GM20431 (cell line): ENCODE data around the gene MTHFSD.

ENCODE experiments used
- in situ Hi-C: fragments of 300-500 bp; cut with MseI, MboI; formaldehyde crosslinking; loops from one replicate; pipeline ENCODE4 v1.15.0; 2020; ENCODE audit warnings: low sequenced_read_pairs; ENCODE audit not compliant: unreplicated experiment

Gene MTHFSD

GRCh38 chr16:86519007-86519648 is 35.9 kb downstream of the MTHFSD start:
- in situ Hi-C loops: loop anchor here (10.0 to 25.0 kb wide), 2 partner anchors 184 to 707 kb away; no protein-coding TSS in a partner anchor

GRCh38 chr16:86517652-86518258 is 37.3 kb downstream of the MTHFSD start:
- in situ Hi-C loops: loop anchor here (10.0 to 25.0 kb wide), 2 partner anchors 183 to 705 kb away; no protein-coding TSS in a partner anchor

DNA sequence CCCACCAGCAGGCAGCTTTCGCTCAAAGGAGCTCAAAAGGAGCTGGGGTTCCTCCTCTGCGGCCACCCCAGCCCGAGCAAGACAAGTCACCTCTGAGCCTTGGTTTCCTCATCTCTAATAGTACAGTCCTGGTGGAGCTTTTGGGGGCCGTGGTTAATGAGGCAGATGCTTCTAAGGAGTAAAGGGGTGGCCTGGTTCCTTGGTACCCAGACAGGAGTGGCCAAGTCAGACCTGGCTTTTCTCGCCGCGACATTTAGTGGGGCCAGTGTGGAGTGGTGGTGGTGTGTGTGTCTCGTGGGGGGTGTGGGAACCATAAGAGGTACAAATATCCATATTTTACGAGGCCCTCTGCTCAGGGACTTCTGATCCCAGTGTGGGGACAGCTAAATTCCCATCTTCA is 38.0 kb downstream of the MTHFSD start:
- in situ Hi-C loops: loop anchor here (10.0 to 25.0 kb wide), 2 partner anchors 182 to 705 kb away; no protein-coding TSS in a partner anchor

- in situ Hi-C loops: loop anchor here (10.0 to 25.0 kb wide), 2 partner anchors 182 to 704 kb away; no protein-coding TSS in a partner anchor
These were observed 38.4 kb downstream of the MTHFSD start for GRCh38 chr16:86516623-86517003.

- in situ Hi-C loops: loop anchor here (10.0 to 25.0 kb wide), 2 partner anchors 181 to 704 kb away; no protein-coding TSS in a partner anchor
These were observed 39.0 kb downstream of the MTHFSD start for GRCh38 chr16:86515777-86516622.

- in situ Hi-C loops: loop anchor here (10.0 to 25.0 kb wide), 2 partner anchors 181 to 703 kb away; no protein-coding TSS in a partner anchor
These were observed 39.6 kb downstream of the MTHFSD start for GRCh38 chr16:86515413-86515776.

DNA sequence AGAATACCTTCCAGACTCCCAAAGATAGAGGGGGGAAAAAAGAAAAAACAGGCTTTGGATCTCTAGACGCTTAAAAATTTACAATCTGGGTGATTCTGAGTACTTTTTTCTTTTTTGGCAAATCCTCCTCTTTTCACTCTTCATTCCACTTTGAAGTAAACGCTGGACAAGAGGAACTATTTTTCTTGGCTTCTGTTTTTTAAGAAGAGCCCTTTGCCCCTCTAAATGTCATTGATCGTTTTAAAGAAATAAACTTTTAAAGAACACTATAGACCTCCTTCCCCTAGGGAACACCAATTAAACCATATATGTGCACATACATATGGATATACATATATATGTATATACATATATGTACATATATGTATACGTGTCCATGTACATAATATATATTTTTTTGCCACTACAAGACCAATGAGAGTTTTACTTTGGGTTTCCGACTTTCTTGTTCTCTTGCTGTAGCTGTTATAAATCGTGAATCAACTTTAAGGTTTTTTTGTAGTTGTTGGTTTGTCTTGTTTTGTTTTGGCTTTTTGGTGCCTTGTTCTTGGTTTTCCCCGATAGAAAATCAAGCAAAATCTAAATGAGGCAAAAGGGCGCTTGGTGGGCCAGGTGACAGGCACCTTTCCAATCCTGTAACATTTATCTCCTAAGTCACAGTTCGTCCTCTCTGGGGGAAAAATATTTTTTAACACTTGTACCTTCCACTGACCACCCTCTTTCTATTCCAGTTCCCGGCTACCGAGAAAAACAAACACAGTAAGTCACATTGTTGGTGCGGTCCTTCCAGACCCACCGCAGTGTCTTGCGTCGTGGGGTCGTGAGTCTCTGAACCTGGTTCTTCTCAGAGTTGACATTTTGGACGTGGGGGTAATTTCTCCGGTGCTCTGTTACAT is 40.3 kb downstream of the MTHFSD start:
- in situ Hi-C loops: loop anchor here (10.0 to 25.0 kb wide), 2 partner anchors 180 to 702 kb away; no protein-coding TSS in a partner anchor

- in situ Hi-C loops: loop anchor here (10.0 to 25.0 kb wide), 2 partner anchors 179 to 701 kb away; no protein-coding TSS in a partner anchor
These were observed 41.4 kb downstream of the MTHFSD start for GRCh38 chr16:86513471-86514277.

DNA sequence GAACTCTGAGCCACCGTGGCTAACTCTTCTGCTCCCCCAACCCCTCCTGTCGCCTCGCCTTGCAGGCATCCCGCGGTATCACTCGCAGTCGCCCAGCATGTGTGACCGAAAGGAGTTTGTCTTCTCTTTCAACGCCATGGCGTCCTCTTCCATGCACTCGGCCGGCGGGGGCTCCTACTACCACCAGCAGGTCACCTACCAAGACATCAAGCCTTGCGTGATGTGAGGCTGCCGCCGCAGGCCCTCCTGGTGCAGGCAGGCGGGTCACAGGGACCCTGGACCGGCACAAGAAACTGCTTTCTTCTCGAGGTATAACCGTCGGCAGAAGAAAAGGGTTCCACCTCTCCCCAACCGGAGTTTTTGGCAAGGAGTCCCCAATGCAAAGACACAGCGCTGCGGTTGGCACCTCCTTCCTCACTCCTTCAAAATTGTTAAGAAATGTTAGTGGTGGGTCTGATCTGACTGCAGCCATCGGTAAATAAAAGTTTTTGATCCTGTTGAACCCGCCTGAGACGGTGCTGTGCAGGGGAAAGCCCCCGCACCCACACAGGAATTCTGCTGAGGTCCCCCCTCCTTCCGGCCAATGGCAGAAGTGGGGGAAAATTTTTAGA is 42.1 kb downstream of the MTHFSD start:
- in situ Hi-C loops: loop anchor here (10.0 to 25.0 kb wide), 2 partner anchors 178 to 701 kb away; no protein-coding TSS in a partner anchor

- in situ Hi-C loops: loop anchor here (10.0 to 25.0 kb wide), 2 partner anchors 178 to 700 kb away; no protein-coding TSS in a partner anchor
These were observed 42.7 kb downstream of the MTHFSD start for GRCh38 chr16:86512301-86512859.

GRCh38 chr16:86511317-86512161 is 43.5 kb downstream of the MTHFSD start:
- in situ Hi-C loops: loop anchor here (10.0 to 25.0 kb wide), 2 partner anchors 177 to 699 kb away; no protein-coding TSS in a partner anchor

GRCh38 chr16:86510465-86511261 is 44.4 kb downstream of the MTHFSD start, which contains the start of gene FOXF1:
TSS of gene FOXF1 (plus strand) at chr16:86510527. CDS start at chr16:86510570, 43 bp downstream.
- in situ Hi-C loops: loop anchor here (10.0 to 25.0 kb wide), 2 partner anchors 176 to 698 kb away; no protein-coding TSS in a partner anchor

DNA sequence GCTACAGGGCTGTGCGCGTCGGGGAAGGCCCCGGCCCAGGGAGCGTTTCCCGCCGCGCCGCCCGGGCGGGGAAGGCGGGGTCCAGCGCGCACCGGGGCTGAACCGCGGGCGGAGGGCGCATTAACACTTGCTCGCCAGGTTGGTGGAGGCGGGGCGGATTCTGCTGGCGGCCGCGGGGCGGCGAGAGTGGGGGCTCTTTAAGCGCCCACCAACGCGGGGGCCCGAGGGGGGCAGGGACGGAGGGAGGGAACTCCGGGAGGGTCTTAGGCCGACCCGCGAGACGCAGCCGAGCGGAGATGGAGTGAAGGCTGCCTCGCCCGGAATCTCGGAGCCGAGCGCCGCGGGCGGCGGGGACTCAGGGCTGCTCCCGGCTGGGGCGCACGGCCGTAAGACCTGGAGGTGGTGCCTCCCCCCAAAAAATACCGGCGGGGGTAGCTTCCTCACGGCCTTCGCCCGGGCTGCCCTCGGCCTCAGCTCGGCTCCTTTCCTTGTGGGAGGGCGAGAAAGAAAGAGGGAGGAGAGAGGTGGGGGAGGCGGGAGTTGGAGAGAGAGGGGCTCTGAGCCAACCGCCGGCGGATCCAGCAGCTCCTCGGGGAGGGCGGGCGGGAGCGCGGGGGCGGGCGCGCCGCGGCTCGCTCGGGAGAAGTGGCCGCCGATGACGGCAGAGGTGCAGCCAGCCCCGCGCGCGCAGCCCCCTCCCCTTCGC is 45.1 kb downstream of the MTHFSD start:
- in situ Hi-C loops: loop anchor here (10.0 to 25.0 kb wide), 2 partner anchors 175 to 698 kb away; no protein-coding TSS in a partner anchor

- in situ Hi-C loops: loop anchor here (25.0 kb wide), 1 partner anchor 697 kb away; no protein-coding TSS in a partner anchor
These were observed 45.9 kb downstream of the MTHFSD start for GRCh38 chr16:86508947-86509758.
